ENCODE results near the gene KLHL33.

- no peak for TF ChIP-seq CTCF (IDR thresholded peaks at IDR 0.05)
- TF ChIP-seq POLR2A (IDR thresholded peaks at IDR 0.05) = no peak
Measured at GRCh38 chr14:20460458-20461224, 24.7 kb upstream of the KLHL33 start.
